RWPE1 (cell line): Measurements from ENCODE around the gene ATG16L2.
"Not testable (repeated sequence)": the region's sequence is repeated elsewhere in the genome, so short reads cannot be mapped to it uniquely, and the experiment has no call there.

Experiments used
- CTCF ChIA-PET: fragments of 350-600 bp; sonication (Branson Sonifier 250); formaldehyde crosslinking; extraction: SDS; loops from one replicate; lab custom pipeline; 2021; lab: Yijun Ruan, JAX
- POLR2A ChIA-PET: fragments of 400-600 bp; formaldehyde crosslinking; extraction: SDS; loops from one replicate; lab custom pipeline; 2020; ENCODE audit warnings: antibody characterized with exemption; ENCODE audit not compliant: low non-redundant PET; lab: Yijun Ruan, JAX
- DNase-seq: peaks from one replicate; pipeline ENCODE4 v3.0.0; 2012; ENCODE audit warnings: low spot score
- H3K27ac ChIP-seq: fragments of 450-650 bp; 2 replicates; pipeline ENCODE4 v1.5.1; 2017
- TF ChIP-seq, protein P1 (sequence below): fragments of 450-650 bp; conservative IDR thresholded peaks from 2 replicates; pipeline ENCODE4 v1.5.1; 2017; ENCODE audit warnings: low read depth, mild to moderate bottlenecking

ATG16L2 gene

DNA sequence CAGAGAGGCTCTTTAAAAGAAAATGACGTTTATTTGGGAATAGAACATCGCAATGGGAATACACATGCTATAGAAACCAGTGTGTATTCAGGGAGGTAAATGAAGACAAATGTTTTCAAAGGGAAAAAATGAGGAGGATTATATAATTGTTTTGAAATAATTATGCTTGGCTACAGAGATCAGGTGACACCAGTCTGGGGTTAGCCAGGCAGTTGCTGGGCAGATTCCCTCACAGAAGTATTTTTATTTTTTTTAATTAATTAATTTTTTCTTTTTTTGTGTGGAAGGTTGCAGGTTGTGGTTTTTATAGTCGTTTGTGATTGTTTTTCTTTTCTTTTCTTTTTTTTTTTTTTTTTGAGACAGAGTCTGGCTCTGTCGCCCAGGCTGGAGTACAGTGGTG, 14.8 kb upstream of the ATG16L2 start:
- no peak overlapping the region for H3K27ac ChIP-seq
- CTCF ChIA-PET = no interaction called here
- POLR2A ChIA-PET = interaction anchor here (0.7 kb wide), 1 partner anchor 10 kb away, joined by 3 read pairs; no protein-coding TSS in a partner anchor
- TF ChIP-seq, protein P1, sequence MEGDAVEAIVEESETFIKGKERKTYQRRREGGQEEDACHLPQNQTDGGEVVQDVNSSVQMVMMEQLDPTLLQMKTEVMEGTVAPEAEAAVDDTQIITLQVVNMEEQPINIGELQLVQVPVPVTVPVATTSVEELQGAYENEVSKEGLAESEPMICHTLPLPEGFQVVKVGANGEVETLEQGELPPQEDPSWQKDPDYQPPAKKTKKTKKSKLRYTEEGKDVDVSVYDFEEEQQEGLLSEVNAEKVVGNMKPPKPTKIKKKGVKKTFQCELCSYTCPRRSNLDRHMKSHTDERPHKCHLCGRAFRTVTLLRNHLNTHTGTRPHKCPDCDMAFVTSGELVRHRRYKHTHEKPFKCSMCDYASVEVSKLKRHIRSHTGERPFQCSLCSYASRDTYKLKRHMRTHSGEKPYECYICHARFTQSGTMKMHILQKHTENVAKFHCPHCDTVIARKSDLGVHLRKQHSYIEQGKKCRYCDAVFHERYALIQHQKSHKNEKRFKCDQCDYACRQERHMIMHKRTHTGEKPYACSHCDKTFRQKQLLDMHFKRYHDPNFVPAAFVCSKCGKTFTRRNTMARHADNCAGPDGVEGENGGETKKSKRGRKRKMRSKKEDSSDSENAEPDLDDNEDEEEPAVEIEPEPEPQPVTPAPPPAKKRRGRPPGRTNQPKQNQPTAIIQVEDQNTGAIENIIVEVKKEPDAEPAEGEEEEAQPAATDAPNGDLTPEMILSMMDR = no peak
- no peak for DNase-seq

DNA sequence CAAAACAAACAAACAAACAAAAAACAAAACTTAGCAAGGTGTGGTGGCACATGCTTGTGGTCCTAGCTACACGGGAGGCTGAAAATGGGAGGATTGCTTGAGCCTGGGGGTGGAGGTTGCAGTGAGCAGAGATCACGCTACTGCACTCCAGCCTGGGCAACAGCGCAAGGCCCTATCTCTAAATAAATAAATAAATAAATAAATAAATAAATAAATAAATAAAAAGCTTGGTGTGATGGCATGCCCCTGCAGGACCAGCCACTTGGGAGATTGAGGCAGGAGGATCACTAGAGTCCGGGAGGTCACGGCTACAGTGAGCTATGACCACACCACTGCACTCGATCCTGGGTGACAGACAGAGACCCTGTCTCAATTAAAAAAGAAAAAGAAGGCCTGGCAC, 11.4 kb upstream of the ATG16L2 start:
- CTCF ChIA-PET = interaction anchor here (0.6 to 1.3 kb wide), 2 partner anchors 9 to 10 kb away, joined by 4 to 5 read pairs; no protein-coding TSS in a partner anchor
- no peak overlapping the region for H3K27ac ChIP-seq
- POLR2A ChIA-PET = no interaction called here
- TF ChIP-seq, protein P1 = no peak
- no peak for DNase-seq

DNA sequence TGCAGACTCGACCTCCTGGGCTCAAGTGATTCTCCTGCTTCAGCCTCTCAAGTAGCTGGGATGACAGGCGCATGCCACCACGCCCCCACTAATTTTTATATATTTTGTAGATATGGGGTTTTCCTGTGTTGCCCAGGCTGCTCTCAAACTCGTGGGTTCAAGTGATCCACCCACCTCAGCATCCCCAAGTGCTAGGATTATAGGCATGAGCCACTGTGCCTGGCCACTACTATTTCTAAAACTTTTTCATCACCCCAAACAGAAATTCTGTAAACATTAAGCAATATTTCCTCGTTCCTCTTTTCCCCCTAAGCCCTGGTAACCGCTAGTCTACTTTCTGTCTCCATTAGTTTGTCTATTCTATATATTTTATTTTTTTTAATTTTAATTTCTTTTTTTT, 9.0 kb upstream of the ATG16L2 start:
- no peak for DNase-seq
- H3K27ac ChIP-seq = no peak overlapping the region
- ChIA-PET CTCF (interaction anchor here (0.7 kb wide), 1 partner anchor 255 kb away, joined by 3 read pairs; no protein-coding TSS in a partner anchor), POLR2A (no interaction called here)
- TF ChIP-seq, protein P1 = no peak

DNA sequence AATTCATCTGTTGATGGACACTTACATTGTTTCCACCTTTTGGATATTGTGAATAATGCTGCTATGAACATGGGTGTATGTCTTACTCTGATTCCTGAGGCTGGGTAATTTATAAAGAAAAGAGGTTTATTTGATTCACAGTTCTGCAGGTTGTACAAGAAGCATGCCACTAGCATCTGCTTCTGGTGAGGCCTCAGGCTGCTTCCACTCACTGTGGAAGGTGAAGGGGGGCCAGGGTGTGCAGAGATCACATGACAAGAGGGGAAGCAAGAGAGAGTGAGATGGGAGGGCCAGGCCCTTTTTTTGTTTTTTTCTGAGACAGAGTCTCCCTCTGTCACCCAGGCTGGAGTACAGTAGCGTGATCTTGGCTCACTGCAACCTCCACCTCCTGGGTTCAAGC, 7.8 kb upstream of the ATG16L2 start:
- DNase-seq, POLR2A ChIA-PET: not testable (repeated sequence)

DNA sequence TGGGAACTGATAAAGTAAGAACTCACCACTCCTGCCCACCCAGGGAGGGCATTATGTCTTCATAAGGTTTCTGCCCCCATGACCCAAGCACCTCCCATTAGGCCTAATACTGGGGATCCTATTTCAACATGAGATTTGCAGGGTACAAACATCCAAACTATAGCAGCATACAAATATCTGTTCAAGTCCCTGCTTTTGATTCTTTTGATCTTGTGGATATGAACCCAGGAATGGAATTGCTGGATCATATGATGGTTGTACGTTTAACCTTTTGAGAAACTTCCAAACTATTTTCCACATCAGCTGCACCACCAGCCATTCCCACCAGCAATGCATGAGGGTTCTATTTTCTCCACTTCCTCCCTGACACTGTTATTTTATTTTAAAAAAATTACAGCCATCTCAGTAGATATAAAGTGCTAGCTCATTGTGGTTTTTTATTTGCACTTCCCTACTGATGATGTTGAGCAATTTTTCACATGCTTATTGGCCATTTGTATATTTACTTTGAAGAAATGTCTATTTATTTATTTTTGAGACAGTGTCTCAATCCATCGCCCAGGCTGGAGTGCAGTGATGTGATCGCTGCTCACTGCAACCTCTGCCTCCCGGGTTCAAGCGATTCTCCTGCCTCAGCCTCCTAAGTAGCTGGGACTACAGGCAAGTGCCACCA, 7.1 kb upstream of the ATG16L2 start:
- CTCF ChIA-PET = no interaction called here
- TF ChIP-seq, protein P1 = no peak
- DNase-seq = no peak
- no peak overlapping the region for H3K27ac ChIP-seq
- POLR2A ChIA-PET = no interaction called here

More for the DNA sequence above, 7.8 kb upstream of the ATG16L2 start:
- CTCF ChIA-PET, H3K27ac ChIP-seq: not testable (repeated sequence)

DNA sequence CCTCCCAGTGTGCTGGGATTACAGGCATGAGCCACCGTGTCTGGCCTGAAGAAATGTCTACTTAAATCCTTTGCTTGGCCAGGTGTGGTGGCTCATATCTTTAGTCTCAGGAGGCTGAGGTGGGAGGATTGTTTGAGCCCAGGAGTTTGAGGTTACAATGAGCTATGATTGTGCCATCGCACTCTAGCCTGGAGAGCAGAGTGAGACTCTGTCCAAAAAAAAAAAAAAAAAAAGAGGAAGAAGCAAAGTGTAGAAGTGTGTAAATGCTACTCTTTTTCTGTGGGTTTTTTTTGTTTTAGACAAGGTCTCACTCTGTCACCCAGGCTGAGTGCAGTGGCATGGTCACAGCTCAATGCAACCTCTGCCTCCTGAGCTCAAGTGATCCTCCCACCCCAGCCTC, 6.4 kb upstream of the ATG16L2 start:
- TF ChIP-seq, protein P1 = no peak

DNA sequence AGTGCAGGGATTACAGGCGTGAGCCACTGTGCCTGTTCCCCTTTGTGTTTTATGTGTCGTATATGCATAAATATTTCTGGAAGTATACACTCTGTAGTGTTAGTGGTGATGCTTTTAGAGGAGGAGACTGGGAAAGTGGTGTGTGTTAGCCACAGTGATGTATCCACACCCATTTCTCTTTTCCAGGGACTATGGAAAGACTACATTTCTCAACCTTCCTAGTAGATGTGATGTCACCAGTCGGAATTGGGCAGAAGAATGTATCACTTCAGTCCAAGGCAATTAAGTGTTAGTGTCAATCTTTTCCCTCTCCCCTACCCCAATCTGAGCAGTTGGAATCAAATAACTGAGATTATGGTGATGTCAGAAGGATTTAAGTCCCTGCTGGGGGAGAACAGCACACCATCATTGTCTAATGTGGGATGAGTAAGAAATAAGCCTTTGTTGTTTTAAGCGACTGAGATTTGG, 5.8 kb upstream of the ATG16L2 start:
- CTCF ChIA-PET = interaction anchor here (0.6 kb wide), 1 partner anchor 379 kb away, joined by 3 read pairs; no protein-coding TSS in a partner anchor
- TF ChIP-seq, protein P1 = no peak
- POLR2A ChIA-PET = no interaction called here
- H3K27ac ChIP-seq = no peak overlapping the region
- no peak for DNase-seq

More for the DNA sequence above, 6.4 kb upstream of the ATG16L2 start:
- no peak overlapping the region for H3K27ac ChIP-seq
- POLR2A ChIA-PET = no interaction called here
- no peak for DNase-seq
- CTCF ChIA-PET = no interaction called here

DNA sequence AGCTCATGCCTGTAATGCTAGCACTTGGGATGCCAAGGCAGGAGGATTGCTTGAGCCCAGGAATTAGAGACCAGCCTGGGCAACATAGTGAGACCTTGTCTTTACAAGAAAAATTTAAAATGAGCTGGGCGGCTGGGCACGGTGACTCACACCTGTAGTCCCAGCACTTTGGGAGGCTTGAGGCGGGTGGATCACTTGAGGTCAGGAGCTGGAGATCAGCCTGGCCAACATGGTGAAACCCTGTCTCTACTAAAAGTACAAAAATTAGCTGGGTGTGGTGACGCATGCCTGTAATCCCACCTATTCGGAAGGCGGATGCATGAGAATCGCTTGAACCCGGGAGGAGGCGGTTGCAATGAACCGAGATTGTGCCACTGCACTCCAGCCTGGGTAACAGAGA, 2.5 kb upstream of the ATG16L2 start:
- POLR2A ChIA-PET, DNase-seq: not testable (repeated sequence)
- H3K27ac ChIP-seq = peak overlapping the region; percentile 12
- CTCF ChIA-PET = interaction anchor here (0.7 to 1.1 kb wide), 2 partner anchors 9 to 87 kb away, joined by 3 to 4 read pairs; no protein-coding TSS in a partner anchor
